ENCODE measurements around the gene SPO11. TPM values are rescaled to one million over a fixed set of nuclear protein-coding genes. Genes with fewer than 3 reads are reported as not detected.

The SPO11 gene
- total RNA-seq, 1 donor from 2014 or later = not detected

DNA sequence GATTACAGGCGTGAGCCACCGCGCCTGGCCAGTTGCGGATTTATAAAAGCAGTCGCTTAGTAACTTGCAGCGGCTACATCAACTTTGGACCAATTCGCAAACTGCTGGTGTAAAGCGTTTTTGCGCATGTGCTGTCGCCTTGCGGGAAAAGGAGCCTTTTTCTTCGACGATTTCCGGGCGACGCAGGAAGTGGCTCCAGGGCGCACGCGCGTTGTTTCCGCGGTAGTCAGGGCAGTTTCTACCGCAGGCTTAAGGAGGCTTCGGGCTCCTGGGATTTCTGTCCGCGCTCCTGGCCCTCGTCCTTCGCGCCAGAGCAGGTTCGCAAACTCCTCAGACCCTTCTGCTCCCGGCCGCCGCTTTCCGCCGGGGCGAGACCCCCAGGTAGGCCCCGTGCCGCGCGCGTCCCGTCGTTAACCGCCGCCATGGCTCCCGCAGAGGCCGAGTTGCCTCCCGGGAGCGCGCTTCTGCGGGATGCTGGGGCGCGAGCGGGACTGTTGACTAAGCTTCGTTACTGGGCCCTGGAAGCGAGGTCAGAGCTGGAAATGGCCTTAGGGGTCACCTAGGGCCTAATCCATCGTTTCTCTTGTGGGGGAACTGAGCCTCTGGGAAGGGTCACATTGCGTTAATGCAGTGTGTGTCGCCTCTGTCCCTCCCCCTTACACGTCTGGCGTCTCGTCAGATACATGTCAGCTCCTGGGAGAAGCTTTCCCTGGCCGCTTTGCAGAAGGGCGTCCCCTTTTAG lies 21.6 kb downstream of the SPO11 start, which contains the start of gene RAE1:
TSS of gene RAE1 (plus strand) at position 214 of the 742 bp plus-strand sequence. CDS start 2,784 bp downstream, outside the sequence.
- H3K27ac Mint-ChIP-seq = peak within 1 kb of the TSS; percentile 93
- intact Hi-C loops (cut with micrococcal nuclease) = loop anchor here (1.0 to 2.0 kb wide), 2 partner anchors 28 to 38 kb away; no protein-coding TSS in a partner anchor
- peaks cover 8% of the 10 kb centered on the region for H3K27me3 Mint-ChIP-seq (ENCODE audit: low read depth)
- H3K36me3 Mint-ChIP-seq (ENCODE audit: low read depth) = peaks cover 39% of the 10 kb centered on the region
- H3K9me3 Mint-ChIP-seq = no peaks in the 10 kb centered on the region
- DNase-seq (ENCODE audit: low spot score) = peak; percentile 89
- peaks cover 24% of the 10 kb centered on the region for H3K4me1 Mint-ChIP-seq (ENCODE audit: low read depth)
- H3K4me3 Mint-ChIP-seq (ENCODE audit: low read depth) = peak within 1 kb of the TSS; percentile 93

DNA sequence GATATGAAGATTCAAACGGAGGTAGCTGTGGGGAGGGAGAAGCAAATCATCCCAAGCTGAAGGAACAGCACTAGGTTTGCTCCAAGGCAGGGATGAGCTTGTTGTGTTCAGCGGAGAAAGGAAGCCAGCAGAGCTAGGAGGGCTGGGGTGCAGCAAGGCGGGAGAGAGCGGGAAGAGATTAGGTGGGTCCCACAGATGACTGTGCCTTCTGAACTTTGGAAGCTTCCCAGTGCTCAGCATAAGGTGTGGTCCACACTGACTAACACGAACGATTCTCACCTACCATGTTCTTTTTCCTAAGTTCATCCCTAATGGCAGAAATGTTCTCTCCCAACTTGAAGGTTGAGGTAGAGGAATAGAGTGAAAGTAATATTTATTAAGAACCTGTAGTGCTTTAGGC lies 22.7 kb downstream of the SPO11 start:
- Mint-ChIP-seq H3K9me3 (no peaks in the 10 kb centered on the region), H3K27ac (peak overlapping the region; percentile 24), H3K27me3 (ENCODE audit: low read depth) (peaks cover 6% of the 10 kb centered on the region), H3K36me3 (ENCODE audit: low read depth) (peaks cover 44% of the 10 kb centered on the region), H3K4me1 (ENCODE audit: low read depth) (peaks cover 24% of the 10 kb centered on the region), H3K4me3 (ENCODE audit: low read depth) (peak overlapping the region; percentile 93)
- intact Hi-C loops (cut with micrococcal nuclease) = no loop called here
- DNase-seq (ENCODE audit: low spot score) = no peak

DNA sequence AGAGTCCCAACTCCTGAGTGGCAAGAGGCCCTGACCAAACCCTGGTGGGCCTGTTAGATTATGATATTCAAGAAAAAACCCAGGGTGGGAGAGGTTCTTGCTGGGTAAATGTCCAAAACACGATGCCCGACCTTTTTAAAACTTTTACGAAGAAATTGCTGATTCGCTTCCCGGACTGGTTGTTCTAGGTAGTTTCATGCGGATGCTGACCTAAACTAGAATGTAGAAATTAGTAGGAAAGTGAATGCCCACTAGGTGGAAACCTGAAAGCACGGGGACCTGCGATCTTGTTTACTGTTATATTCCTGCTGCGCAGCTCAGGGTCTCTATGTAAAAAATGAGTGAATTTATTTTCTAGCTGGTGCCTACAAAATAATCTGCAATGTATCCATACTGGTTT lies 23.7 kb downstream of the SPO11 start:
- Mint-ChIP-seq H3K9me3 (no peaks in the 10 kb centered on the region), H3K4me1 (ENCODE audit: low read depth) (peaks cover 22% of the 10 kb centered on the region), H3K27ac (no peak overlapping the region), H3K27me3 (ENCODE audit: low read depth) (no peaks in the 10 kb centered on the region), H3K4me3 (ENCODE audit: low read depth) (peak overlapping the region; percentile 59), H3K36me3 (ENCODE audit: low read depth) (peaks cover 44% of the 10 kb centered on the region)
- no peak for DNase-seq (ENCODE audit: low spot score)
- intact Hi-C loops (cut with micrococcal nuclease) = no loop called here

DNA sequence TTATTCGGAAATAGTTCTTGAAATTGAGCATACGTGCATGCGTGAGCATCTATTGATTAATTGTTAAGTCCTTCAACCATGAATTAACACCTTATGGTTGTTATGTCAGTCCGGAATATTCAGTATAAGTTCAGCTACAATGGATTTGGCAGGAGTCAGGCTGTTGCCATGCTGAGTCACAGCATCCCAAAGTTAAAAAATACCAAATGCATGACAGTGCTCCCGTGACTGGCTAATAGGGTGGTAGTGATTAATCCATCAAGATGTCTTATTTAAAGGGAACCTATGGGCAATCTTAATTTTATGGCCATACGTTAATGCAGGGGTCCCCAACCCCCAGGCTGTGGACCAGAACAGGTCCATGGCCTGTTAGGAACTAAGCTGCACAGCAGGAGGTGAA lies 31.9 kb downstream of the SPO11 start:
- H3K9me3 Mint-ChIP-seq = no peaks in the 10 kb centered on the region
- no peak overlapping the region for H3K27ac Mint-ChIP-seq
- H3K27me3 Mint-ChIP-seq (ENCODE audit: low read depth) = no peaks in the 10 kb centered on the region
- DNase-seq (ENCODE audit: low spot score) = no peak
- peaks cover 33% of the 10 kb centered on the region for H3K36me3 Mint-ChIP-seq (ENCODE audit: low read depth)
- no peak overlapping the region for H3K4me3 Mint-ChIP-seq (ENCODE audit: low read depth)
- intact Hi-C loops (cut with micrococcal nuclease) = no loop called here
- H3K4me1 Mint-ChIP-seq (ENCODE audit: low read depth) = peaks cover 2% of the 10 kb centered on the region

DNA sequence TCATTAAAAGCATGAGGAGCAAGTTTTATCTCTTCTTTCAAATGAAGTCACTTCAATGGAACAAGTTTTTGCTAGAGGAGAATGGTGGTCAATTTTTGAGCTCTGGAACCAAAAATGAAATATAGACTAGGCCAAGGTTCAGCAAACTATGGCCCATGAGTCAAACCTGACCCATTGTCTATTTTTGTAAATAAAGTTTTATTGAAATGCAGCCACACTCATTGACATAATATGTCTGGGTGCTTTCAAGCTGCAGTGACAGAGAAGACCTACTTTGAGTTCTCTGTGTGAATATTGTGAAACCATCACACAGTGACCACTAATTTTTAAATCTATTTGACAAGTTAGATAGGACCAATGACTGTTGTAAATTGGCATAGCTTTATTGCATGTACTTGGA lies 34.8 kb downstream of the SPO11 start:
- H3K4me1 Mint-ChIP-seq (ENCODE audit: low read depth) = peaks cover 2% of the 10 kb centered on the region
- H3K27ac Mint-ChIP-seq = no peak overlapping the region
- H3K9me3 Mint-ChIP-seq = no peaks in the 10 kb centered on the region
- no peak overlapping the region for H3K4me3 Mint-ChIP-seq (ENCODE audit: low read depth)
- peaks cover 52% of the 10 kb centered on the region for H3K36me3 Mint-ChIP-seq (ENCODE audit: low read depth)
- DNase-seq (ENCODE audit: low spot score) = no peak
- intact Hi-C loops (cut with micrococcal nuclease) = no loop called here
- H3K27me3 Mint-ChIP-seq (ENCODE audit: low read depth) = no peaks in the 10 kb centered on the region

DNA sequence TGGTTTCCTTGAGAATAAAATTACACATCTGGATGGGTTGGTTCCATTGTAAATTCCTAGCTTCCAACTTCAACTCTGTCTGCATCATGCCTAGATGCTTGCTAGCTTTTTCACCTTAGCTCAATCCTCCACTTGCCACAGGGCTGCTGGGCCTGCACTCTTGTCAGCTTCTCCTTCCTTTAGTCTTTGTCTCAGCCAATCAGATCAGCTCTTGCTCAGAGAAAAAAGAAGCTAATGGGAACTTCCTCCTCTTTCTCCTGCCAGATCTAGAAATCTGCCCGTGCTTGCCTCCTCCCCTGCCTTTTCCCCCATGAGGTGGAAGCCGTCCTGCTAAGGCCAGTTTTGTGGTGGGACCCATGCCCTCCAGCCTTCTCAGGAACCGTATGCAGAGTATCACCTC lies 40.0 kb downstream of the SPO11 start:
- H3K27me3 Mint-ChIP-seq (ENCODE audit: low read depth) = no peaks in the 10 kb centered on the region
- peaks cover 17% of the 10 kb centered on the region for H3K4me1 Mint-ChIP-seq (ENCODE audit: low read depth)
- H3K36me3 Mint-ChIP-seq (ENCODE audit: low read depth) = peaks cover 84% of the 10 kb centered on the region
- no peaks in the 10 kb centered on the region for H3K9me3 Mint-ChIP-seq
- no peak for DNase-seq (ENCODE audit: low spot score)
- H3K27ac Mint-ChIP-seq = no peak overlapping the region
- intact Hi-C loops (cut with micrococcal nuclease) = no loop called here
- H3K4me3 Mint-ChIP-seq (ENCODE audit: low read depth) = no peak overlapping the region

DNA sequence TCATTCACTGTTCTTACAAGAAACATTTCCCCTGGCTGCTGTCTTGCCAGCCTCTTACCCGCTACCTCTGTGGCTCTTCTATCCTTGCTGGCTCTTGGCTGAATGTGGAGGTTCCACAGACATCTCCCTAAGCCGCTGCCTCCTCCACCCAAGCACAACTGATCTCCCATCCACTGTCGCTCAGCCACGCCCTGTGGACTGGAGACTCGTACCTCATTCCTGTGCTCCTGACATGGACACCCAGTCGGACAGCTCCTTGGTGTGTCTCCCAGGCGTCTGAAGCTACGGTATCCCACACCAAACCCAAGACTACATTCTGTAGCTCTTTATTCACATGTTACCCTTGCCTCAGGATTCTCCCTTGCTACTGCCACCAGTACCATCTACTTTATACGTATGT lies 40.7 kb downstream of the SPO11 start:
- Mint-ChIP-seq H3K27ac (no peak overlapping the region), H3K27me3 (ENCODE audit: low read depth) (no peaks in the 10 kb centered on the region), H3K4me3 (ENCODE audit: low read depth) (no peak overlapping the region), H3K36me3 (ENCODE audit: low read depth) (peaks cover 87% of the 10 kb centered on the region), H3K9me3 (no peaks in the 10 kb centered on the region), H3K4me1 (ENCODE audit: low read depth) (peaks cover 17% of the 10 kb centered on the region)
- intact Hi-C loops (cut with micrococcal nuclease) = no loop called here
- no peak for DNase-seq (ENCODE audit: low spot score)

DNA sequence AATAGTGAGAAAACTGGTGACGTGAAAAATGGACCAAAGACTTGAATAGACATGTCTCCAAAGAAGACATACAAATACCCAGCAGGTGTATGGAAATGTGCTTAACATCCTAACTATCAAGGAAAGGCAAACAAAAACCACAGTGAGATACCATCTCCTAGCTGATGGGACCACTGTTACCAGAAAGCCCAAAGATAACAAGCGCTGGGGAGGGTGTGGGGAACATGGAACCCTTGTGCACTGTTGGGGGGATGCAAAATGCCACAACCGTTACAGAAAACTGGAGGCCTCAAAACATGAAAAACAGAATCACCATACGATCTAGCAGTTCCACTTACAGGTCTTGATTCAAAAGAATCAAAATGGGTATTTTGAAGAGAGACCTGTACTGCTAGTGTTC lies 41.8 kb downstream of the SPO11 start:
- no peak for DNase-seq (ENCODE audit: low spot score)
- Mint-ChIP-seq H3K4me3 (ENCODE audit: low read depth) (no peak overlapping the region), H3K36me3 (ENCODE audit: low read depth) (peaks cover 87% of the 10 kb centered on the region), H3K27ac (no peak overlapping the region), H3K9me3 (no peaks in the 10 kb centered on the region), H3K4me1 (ENCODE audit: low read depth) (peaks cover 20% of the 10 kb centered on the region), H3K27me3 (ENCODE audit: low read depth) (no peaks in the 10 kb centered on the region)
- intact Hi-C loops (cut with micrococcal nuclease) = no loop called here

DNA sequence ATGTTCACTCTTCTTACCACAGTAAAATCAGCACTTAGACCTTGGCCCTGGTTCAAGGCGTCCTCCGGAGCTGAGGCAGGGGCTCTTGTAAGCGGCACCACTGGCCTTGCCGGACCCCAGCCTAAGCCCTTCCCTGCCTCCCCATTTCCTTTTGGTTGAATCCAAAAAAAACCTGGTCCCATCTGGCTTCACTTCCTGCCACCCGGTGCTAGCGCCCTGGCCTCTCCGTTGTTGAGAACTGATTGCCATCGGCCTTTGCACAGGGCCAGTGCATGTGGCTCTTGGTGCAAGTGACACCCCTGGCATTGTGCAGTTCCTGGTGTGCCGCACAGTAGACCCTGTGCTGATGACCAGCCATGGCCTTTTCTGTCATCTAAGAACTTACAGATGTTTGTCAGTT lies 42.6 kb downstream of the SPO11 start:
- intact Hi-C loops (cut with micrococcal nuclease) = no loop called here
- H3K36me3 Mint-ChIP-seq (ENCODE audit: low read depth) = peaks cover 89% of the 10 kb centered on the region
- peaks cover 27% of the 10 kb centered on the region for H3K4me1 Mint-ChIP-seq (ENCODE audit: low read depth)
- H3K27me3 Mint-ChIP-seq (ENCODE audit: low read depth) = no peaks in the 10 kb centered on the region
- no peak overlapping the region for H3K4me3 Mint-ChIP-seq (ENCODE audit: low read depth)
- no peaks in the 10 kb centered on the region for H3K9me3 Mint-ChIP-seq
- DNase-seq (ENCODE audit: low spot score) = no peak
- H3K27ac Mint-ChIP-seq = no peak overlapping the region

DNA sequence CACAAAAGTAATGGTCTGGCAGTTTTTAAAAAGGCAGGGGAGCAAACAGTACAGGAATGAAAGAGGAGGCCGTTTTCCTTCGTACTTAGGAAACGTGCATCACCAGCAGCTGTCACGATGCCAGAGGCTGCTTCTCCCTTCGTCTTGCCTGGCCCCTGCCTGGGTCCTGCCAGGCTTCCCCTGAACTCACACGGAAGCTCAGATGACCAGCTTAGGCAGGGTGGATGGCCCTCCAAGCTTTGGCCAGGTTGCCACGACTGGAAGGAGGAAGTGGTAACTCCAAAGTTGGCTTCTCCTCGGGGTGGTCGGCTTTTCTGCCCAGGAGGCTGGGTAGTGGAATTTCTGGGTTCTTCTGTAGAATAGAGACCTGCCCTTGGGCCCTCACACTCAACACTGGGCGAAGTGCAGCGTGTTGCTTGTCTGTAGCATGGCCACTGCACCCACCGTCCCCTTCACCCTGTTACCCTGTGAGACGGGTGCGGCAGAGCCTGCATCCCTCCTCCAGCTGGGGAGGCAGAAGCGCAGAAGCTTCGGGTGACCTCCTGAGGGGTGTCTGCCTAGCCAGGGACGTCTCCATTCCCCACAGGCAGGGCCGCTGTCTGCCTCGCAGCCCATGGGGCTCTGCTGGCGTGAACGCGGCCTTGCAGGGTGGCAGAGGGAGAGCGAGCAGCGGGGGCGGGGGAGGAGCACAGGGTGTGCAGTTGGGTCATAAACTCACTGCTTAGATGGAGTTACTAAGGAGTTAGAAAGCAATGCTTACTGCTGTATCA lies 43.2 kb downstream of the SPO11 start:
- H3K36me3 Mint-ChIP-seq (ENCODE audit: low read depth) = peaks cover 92% of the 10 kb centered on the region
- DNase-seq (ENCODE audit: low spot score) = no peak
- no peak overlapping the region for H3K27ac Mint-ChIP-seq
- H3K9me3 Mint-ChIP-seq = no peaks in the 10 kb centered on the region
- H3K27me3 Mint-ChIP-seq (ENCODE audit: low read depth) = no peaks in the 10 kb centered on the region
- H3K4me3 Mint-ChIP-seq (ENCODE audit: low read depth) = no peak overlapping the region
- H3K4me1 Mint-ChIP-seq (ENCODE audit: low read depth) = peaks cover 33% of the 10 kb centered on the region
- intact Hi-C loops (cut with micrococcal nuclease) = no loop called here

DNA sequence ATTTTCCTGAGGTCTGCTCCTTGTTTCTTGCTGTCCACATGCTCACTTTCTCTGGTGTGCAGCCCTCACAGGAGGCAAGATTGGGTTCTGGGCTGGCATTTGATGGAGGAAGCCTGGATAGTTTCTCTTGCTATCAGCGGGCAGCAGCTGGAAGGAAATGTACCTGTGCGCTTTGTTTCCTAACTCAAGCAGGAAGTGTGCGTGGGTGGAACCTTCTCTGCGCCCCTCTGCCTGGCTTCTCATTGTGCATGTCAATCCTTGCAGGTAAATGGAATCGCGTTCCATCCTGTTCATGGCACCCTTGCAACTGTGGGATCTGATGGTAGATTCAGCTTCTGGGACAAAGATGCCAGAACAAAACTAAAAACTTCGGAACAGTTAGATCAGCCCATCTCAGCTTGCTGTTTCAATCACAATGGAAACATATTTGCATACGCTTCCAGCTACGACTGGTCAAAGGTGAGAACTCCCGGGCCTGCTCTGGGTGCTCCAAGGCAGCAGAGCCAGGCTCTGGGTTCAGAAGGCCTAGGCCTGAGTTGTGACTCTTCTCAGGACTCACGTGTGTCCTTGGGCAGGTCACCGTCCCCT lies 44.8 kb downstream of the SPO11 start:
- intact Hi-C loops (cut with micrococcal nuclease) = no loop called here
- H3K9me3 Mint-ChIP-seq = no peaks in the 10 kb centered on the region

DNA sequence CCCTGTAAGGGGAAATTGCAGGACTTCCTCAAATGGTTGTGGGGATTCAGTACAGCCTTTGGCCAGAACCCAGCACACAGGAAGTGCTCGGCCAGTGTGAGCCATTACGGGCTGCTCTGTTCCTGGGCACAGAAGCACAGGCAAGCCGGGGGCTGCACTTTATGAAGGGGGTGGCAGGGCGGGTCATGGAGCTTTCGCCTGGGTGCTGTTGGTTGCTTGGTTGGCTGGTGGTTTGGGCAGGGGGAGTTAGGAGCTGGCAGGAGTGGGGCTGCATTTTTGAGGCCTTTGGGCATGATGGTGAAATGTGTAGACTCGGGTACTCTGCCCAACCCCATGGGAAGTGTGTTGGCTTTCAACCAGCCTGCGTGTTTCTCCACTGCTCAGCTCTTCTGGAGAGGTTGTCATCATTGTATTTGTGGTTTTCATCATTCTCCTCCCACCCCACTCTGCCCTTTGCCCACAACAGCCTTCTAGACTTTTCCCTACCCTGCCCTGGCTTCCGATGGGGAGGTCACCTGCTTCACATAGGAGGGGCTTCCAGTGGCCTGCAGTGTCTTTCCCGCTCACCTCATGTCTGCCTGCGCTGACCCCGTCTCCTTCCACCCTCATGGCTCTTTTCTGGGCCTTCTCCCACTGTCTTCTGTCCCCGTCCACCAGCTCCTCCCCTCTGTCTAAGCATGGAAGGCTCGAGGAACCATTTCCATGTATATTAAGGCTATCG lies 45.5 kb downstream of the SPO11 start:
- Mint-ChIP-seq H3K4me1 (ENCODE audit: low read depth) (peaks cover 54% of the 10 kb centered on the region), H3K27ac (peak overlapping the region; percentile 11), H3K9me3 (no peaks in the 10 kb centered on the region), H3K36me3 (ENCODE audit: low read depth) (peaks cover 95% of the 10 kb centered on the region), H3K27me3 (ENCODE audit: low read depth) (no peaks in the 10 kb centered on the region), H3K4me3 (ENCODE audit: low read depth) (no peak overlapping the region)
- no peak for DNase-seq (ENCODE audit: low spot score)
- intact Hi-C loops (cut with micrococcal nuclease) = no loop called here

More for the DNA sequence above, 44.8 kb downstream of the SPO11 start:
- no peak for DNase-seq (ENCODE audit: low spot score)
- H3K4me3 Mint-ChIP-seq (ENCODE audit: low read depth) = no peak overlapping the region
- peak overlapping the region; percentile 24 for H3K27ac Mint-ChIP-seq
- peaks cover 49% of the 10 kb centered on the region for H3K4me1 Mint-ChIP-seq (ENCODE audit: low read depth)
- peaks cover 95% of the 10 kb centered on the region for H3K36me3 Mint-ChIP-seq (ENCODE audit: low read depth)
- no peaks in the 10 kb centered on the region for H3K27me3 Mint-ChIP-seq (ENCODE audit: low read depth)

Measured in activated T-helper 2 cell treated with anti-CD3 and anti-CD28 coated beads, Interferon-gamma antibody, Interleukin-2, Interleukin-4, amounts not matched to agents 10 μg/mL and 5 μg/mL and 100 μg/mL, durations not matched to agents 14 hours and 24 hours and 36 hours (primary cell).